Heart left ventricle (tissue), 16 donors: ENCODE measurements around the gene SLC2A4RG. TPM values are rescaled to one million over a fixed set of nuclear protein-coding genes. Genes with fewer than 3 reads are reported as not detected.

Experiments
- ATAC-seq, 4 donors: fragments of 200-7000 bp; cut with Tn5 transposase; one replicate each; pipeline ENCODE4 v1.9.1; 2020 to 2022; ENCODE audit warnings: moderate library complexity in 4 of 4, mild to moderate bottlenecking in 3 of 4, moderate number of reproducible peaks in 1 of 4
- DNase-seq, 5 donors: peaks; one replicate each; pipeline ENCODE4 v3.0.0-alpha.2; 2020
- H3K27ac ChIP-seq, 12 donors: fragments of 200-600 bp; sonication (generic) in 4 of 12; one replicate each; pipeline versions ENCODE4 v1.5.0 to v1.8.0; 2016 to 2022; ENCODE audit warnings: mild to moderate bottlenecking in 2 of 12
- H3K27me3 ChIP-seq, 9 donors: fragments of 200-600 bp; sonication (generic) in 2 of 9; one replicate each; pipeline versions ENCODE4 v1.5.1 to v1.8.0; 2016 to 2022; ENCODE audit warnings: mild to moderate bottlenecking in 3 of 9
- H3K36me3 ChIP-seq, 9 donors: fragments of 200-600 bp; sonication (generic) in 2 of 9; one replicate each; pipeline versions ENCODE4 v1.5.0 to v1.8.0; 2018 to 2022; ENCODE audit warnings: mild to moderate bottlenecking in 2 of 9
- H3K4me1 ChIP-seq, 12 donors: fragments of 200-600 bp; sonication (generic) in 4 of 12; one replicate each; pipeline versions ENCODE4 v1.5.0 to v1.8.0; 2016 to 2022; ENCODE audit warnings: mild to moderate bottlenecking in 3 of 12
- H3K4me3 ChIP-seq, 12 donors: fragments of 200-600 bp; sonication (generic) in 4 of 12; one replicate each; pipeline versions ENCODE4 v1.5.0 to v1.8.0; 2017 to 2022; ENCODE audit warnings: mild to moderate bottlenecking in 9 of 12, moderate library complexity in 4 of 12
- H3K9me3 ChIP-seq, 12 donors: fragments of 200-600 bp; sonication (generic) in 4 of 12; one replicate each; pipeline versions ENCODE4 v1.5.0 to v1.8.0; 2016 to 2022; ENCODE audit warnings: mild to moderate bottlenecking in 1 of 12
- CTCF ChIP-seq, 12 donors: fragments of 200-600 bp; sonication (generic) in 4 of 12; IDR thresholded peaks; one replicate each; pipeline versions ENCODE4 v1.5.0 to v1.8.0; 2018 to 2022; ENCODE audit warnings: antibody characterized with exemption in 12 of 12, mild to moderate bottlenecking in 5 of 12
- POLR2A ChIP-seq, 2 donors: fragments of 450-650 bp; IDR thresholded peaks; one replicate each; pipeline ENCODE4 v1.6.1; 2017; ENCODE audit warnings: antibody characterized with exemption in 2 of 2, mild to moderate bottlenecking in 2 of 2, moderate library complexity in 2 of 2
- WGBS, 4 donors: extraction: QIAGEN DNeasy Blood & Tissue Kit in 2 of 4; methylation state at CpG; one replicate each; pipeline versions ENCODE4 v1.1.5 to v1.1.7; 2013 to 2018; 5-methylcytosine and 5-hydroxymethylcytosine counted together
- intact Hi-C, 10 donors: fragments of 100-400 bp; cut with DNase I; formaldehyde crosslinking; loops; one replicate each; pipeline versions ENCODE4 v1.11.1 to v1.14.2; 2022
- polyA plus RNA-seq, 2 donors: library from polyadenylated mRNA; stranded (reverse); fragments of 200-250 nt; gene quantifications; one replicate each; pipeline ENCODE4 v1.2.3, GENCODE V29; 2013
- total RNA-seq, 9 donors: library from RNA; depleted of rRNA in 2 of 9; stranded (reverse); fragments of >200 nt in 2 of 9; fragmentation: NEBNext Ultra II Directional in 3 of 9; extraction: Animal tissue kit (Norgen Biotek cat#: 25700) in 3 of 9; gene quantifications; one replicate each; pipeline versions ENCODE4 v1.1.0 to v1.2.4, GENCODE V29; 2016 to 2023
- donor health status: ischemic (EF 13 %, LVEDD 7.1; RV severe dilation, severe dysfunction).
- donor health status: healthy with polysubstance abuse.
- donor health status: DM: no; HTN: yes; CAD: no.
- donor health status: DM: no; HTN: no; CAD: no.
- donor health status: ischemic (EF 25% LVEDD 6.9; RV normal size, moderate dysfunction).
- donor health status: ischemic (EF 25% LVEDD 5.7; RV mildly dilated, moderate dysfunction).
- donor health status: healthy.
- donor health status: DM: yes; HTN: yes; CAD: no.
- donor health status: ischemic (EF 35%, LVEDD 5.7; RV mildly dilated, moderate dysfunction).
- donor health status: nonischemic (EF 11% LVEDD 7.7; RV severe dilation, severe dysfunction).
- donor health status: DM: yes; HTN: yes; CAD: no.
- donor health status: PGD.
- donor health status: ischemic (EF 29% LVEDD 5.4; RV normal size, mild dysfunction).
- donor health status: nonischemic (EF 23%, LVEDD 6.1; RV moderate dilation, normal function).

The SLC2A4RG gene
- total and polyA plus RNA-seq, 11 donors = 18.3 to 82.5 (median 70.7) TPM

GRCh38 chr20:63789836-63790571, 50.4 kb downstream of the SLC2A4RG start:
- 87 to 92% (median 89%) methylated on average over 50 to 57 of the region's 57 CpGs for WGBS, 4 donors
- Histone ChIP-seq H3K4me1 (peaks cover 4 to 73% (median 55%) of the 10 kb centered on the region in 12 donors), H3K27me3 (no peaks in the 10 kb centered on the region), H3K36me3 (peaks cover 0 to 36% (median 17%) of the 10 kb centered on the region in 9 donors), H3K27ac (peak overlapping the region in 7 of 12 donors; percentile 14 to 93 (median 75)), H3K9me3 (no peaks in the 10 kb centered on the region), H3K4me3 (no peak overlapping the region)
- intact Hi-C loops = loop anchor here (2.0 to 10.0 kb wide), 5 partner anchors 37 to 185 kb away; partner anchors contain the start of genes ABHD16B (in 5 of the 10), SAMD10 (in 4 of the 10) and ZBTB46 (in 2 of the 10)
- no peak for ATAC-seq
- no peak for TF ChIP-seq POLR2A (IDR thresholded peaks at IDR 0.05)
- no peak for TF ChIP-seq CTCF (IDR thresholded peaks at IDR 0.05)
- DNase-seq = peak in 1 of 5 donors; percentile 22

- no peaks in the 10 kb centered on the region for H3K9me3 ChIP-seq
- H3K4me1 ChIP-seq = peaks cover 4 to 73% (median 55%) of the 10 kb centered on the region in 12 donors
- H3K36me3 ChIP-seq = peaks cover 0 to 40% (median 17%) of the 10 kb centered on the region in 9 donors
- intact Hi-C loops = loop anchor here in 5 of 10 donors (2.0 to 5.0 kb wide), 3 partner anchors 37 to 68 kb away; partner anchors contain the start of gene ZBTB46 (in 1 of the 5)
- DNase-seq (peak in 1 of 5 donors; percentile 6), ATAC-seq (no peak)
- H3K27me3 ChIP-seq = no peaks in the 10 kb centered on the region
- peak overlapping the region in 8 of 12 donors; percentile 70 to 88 (median 83) for H3K27ac ChIP-seq
- TF ChIP-seq POLR2A (IDR thresholded peaks at IDR 0.05) = no peak
- no peak for TF ChIP-seq CTCF (IDR thresholded peaks at IDR 0.05)
- no peak overlapping the region for H3K4me3 ChIP-seq
- 93 to 95% (median 94%) methylated on average over 37 of the region's 37 CpGs for WGBS, 4 donors
These were observed 51.1 kb downstream of the SLC2A4RG start for GRCh38 chr20:63790572-63791168.

- no peaks in the 10 kb centered on the region for H3K27me3 ChIP-seq
- intact Hi-C loops = loop anchor here in 5 of 10 donors (2.0 to 5.0 kb wide), 3 partner anchors 36 to 67 kb away; partner anchors contain the start of gene ZBTB46 (in 1 of the 5)
- peak; percentile 19 to 51 (median 32) for ATAC-seq
- H3K36me3 ChIP-seq = peaks cover 0 to 41% (median 17%) of the 10 kb centered on the region in 9 donors
- WGBS, 4 donors = 8 to 18% (median 14%) methylated on average over 21 to 23 of the region's 23 CpGs
- peak overlapping the region in 5 of 12 donors; percentile 1 to 12 (median 4) for H3K4me3 ChIP-seq
- peak in 3 of 5 donors; percentile 75 to 81 (median 81) for DNase-seq
- H3K9me3 ChIP-seq = no peaks in the 10 kb centered on the region
- H3K4me1 ChIP-seq = peaks cover 4 to 65% (median 46%) of the 10 kb centered on the region in 12 donors
- TF ChIP-seq POLR2A (IDR thresholded peaks at IDR 0.05) (no peak), CTCF (IDR thresholded peaks at IDR 0.05) (no peak)
- H3K27ac ChIP-seq = peak overlapping the region; percentile 57 to 88 (median 74)
These were observed 52.1 kb downstream of the SLC2A4RG start for GRCh38 chr20:63791497-63792156.
